NK-92 (cell line): ENCODE data around the gene ADAMTS15.

ENCODE experiments used
- DNase-seq: peaks from one replicate; lab custom pipeline; 2025; ENCODE audit not compliant: unreplicated experiment; lab: John Stamatoyannopoulos, UW

ADAMTS15 gene, protein sequence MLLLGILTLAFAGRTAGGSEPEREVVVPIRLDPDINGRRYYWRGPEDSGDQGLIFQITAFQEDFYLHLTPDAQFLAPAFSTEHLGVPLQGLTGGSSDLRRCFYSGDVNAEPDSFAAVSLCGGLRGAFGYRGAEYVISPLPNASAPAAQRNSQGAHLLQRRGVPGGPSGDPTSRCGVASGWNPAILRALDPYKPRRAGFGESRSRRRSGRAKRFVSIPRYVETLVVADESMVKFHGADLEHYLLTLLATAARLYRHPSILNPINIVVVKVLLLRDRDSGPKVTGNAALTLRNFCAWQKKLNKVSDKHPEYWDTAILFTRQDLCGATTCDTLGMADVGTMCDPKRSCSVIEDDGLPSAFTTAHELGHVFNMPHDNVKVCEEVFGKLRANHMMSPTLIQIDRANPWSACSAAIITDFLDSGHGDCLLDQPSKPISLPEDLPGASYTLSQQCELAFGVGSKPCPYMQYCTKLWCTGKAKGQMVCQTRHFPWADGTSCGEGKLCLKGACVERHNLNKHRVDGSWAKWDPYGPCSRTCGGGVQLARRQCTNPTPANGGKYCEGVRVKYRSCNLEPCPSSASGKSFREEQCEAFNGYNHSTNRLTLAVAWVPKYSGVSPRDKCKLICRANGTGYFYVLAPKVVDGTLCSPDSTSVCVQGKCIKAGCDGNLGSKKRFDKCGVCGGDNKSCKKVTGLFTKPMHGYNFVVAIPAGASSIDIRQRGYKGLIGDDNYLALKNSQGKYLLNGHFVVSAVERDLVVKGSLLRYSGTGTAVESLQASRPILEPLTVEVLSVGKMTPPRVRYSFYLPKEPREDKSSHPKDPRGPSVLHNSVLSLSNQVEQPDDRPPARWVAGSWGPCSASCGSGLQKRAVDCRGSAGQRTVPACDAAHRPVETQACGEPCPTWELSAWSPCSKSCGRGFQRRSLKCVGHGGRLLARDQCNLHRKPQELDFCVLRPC

DNA sequence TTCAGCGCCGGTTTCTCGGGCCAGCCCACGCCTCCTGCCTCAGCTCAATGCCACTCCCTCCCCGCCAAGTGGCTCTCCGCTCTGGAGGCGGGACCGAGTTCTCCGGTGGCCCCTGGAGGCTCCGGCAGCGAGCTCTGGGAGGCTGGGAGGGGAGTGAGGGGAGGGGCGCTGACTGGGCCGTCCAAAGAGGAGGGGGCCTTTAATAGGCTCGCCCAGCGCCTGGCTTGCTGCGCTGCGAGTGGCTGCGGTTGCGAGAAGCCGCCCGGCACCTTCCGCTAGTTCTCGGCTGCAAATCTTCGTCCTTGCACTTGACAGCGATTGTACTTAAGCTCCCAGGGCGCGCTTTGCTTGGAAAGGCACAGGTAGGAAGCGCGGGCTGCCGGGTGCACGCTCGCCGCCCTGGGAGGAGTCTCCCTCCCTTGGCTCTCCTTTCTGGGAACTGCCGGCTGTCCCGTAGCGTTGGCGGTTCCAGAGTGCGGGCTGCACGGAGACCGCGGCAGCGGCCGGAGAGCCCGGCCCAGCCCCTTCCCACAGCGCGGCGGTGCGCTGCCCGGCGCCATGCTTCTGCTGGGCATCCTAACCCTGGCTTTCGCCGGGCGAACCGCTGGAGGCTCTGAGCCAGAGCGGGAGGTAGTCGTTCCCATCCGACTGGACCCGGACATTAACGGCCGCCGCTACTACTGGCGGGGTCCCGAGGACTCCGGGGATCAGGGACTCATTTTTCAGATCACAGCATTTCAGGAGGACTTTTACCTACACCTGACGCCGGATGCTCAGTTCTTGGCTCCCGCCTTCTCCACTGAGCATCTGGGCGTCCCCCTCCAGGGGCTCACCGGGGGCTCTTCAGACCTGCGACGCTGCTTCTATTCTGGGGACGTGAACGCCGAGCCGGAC, at the start of gene ADAMTS15:
Gene ADAMTS15 (plus strand): TSS at position 230 of the 894 bp plus-strand sequence. CDS start 329 bp downstream, at position 559.
- no peak for DNase-seq

DNA sequence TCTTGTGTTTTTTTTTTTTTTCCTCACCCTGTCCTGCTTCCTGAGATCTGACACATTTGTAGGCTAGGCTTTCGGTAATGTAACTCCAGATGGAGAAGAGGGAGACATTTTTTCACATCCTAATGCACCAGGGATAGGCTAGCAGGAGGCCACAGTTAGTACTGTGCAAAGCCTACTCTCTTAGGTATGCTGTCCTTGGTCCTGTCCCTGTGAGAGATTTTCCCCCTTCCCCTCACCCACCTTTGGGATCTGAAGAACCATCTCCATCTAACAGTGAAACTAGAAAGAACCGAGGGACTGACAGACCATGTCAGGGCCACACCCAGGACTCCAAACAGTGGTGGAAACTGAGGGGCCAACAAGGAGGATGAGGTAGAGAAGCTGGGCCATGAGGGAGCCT, 49.2 kb upstream of the ADAMTS15 start:
- no peak for DNase-seq

DNA sequence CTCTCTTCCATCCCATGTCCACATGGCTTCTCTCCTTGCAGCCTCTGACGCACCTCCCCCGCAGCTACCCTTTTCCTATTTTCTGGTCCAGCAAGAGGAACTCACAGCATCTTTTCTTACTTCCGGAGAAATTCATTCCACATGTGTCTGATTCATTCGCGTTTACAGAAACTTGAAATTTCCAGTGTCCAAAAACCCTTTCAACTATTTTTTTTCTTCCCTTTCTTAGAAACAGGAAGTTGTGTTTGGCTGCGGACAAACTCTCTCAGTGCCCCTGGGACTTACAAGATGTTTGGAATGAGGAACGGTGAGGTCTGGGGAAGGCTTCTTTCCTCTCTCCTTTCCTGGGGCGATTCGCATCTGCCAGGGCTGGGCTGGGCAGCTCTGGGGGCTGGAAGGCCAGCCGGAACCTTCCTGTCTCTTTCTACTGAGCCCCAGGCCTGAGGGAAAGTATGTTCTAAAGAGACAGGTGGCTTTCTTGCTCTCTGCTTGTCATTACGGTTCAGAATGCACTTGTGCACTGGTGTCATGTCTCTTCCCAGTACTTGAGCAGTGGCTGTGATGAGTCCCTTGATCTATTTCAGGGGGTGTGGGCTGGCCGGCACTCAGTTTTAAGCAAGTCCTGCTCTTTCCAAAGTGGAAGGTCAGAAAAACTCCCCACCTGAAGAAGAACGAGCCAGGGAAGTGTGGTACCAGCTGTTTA, 47.5 kb upstream of the ADAMTS15 start:
- DNase-seq, result no peak

DNA sequence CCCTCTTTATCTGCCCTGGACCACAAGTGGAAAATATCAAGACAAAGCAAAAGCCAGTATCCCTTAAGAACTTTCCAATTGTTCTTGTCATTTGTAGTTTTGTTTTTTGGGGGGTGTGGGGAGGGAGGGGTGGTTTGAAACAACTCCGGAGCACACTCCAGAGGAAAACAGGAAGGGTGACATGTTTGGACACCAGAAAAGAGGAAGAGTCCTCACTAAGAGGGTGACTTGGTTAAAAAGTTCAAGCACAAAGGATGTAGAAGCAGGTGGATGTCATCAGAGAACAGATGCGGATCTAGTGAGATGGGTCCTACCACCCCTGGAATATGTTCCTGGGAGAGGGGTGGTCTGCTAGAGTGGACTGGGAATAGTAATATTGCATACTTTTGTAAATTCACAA, 45.9 kb upstream of the ADAMTS15 start:
- DNase-seq, result no peak

DNA sequence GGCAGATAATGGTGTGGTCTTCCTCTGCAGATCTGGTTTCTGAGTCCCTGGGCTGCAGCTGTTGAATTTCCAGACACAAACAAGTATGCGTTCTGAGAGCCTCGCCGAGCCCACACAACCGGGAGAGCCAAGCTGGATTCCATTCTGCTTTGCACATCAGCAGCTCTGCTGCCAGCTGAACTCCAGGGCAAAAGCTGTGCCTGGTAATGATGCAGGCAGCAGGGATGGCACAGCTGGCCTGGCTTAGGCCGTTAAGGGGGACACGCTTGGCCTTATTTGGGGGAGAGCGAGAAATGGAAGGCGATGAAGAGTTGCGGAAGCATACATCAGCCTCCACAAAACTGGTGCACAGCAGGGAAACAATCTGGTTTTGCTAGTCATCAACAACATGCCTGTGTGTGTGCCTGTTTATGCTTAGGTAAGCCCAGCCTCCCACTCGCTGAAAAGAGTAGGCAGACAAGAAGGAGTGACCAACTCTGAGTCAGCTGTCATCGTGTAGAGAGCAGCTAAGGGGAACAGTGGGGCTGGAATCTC, 45.1 kb upstream of the ADAMTS15 start:
- no peak for DNase-seq

DNA sequence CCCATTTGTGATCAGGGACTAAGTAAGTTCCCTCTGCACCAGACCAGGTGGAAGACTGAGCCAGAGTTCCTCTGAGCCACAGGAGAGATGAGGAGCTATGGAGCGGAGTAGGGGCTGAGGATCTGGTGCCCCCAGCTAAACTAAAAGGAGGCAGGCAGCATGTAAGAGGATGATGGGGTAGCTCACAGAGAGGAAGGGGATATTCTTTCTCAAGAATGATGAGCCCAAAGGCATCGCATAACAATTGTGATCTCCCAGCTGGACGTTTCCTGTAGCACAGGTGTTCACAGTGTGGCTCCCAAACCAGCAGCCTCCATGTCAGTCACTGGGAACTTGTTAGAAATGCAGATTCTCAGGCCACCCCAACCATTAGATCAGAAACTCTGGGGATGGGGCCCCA, 44.5 kb upstream of the ADAMTS15 start:
- DNase-seq, result no peak

DNA sequence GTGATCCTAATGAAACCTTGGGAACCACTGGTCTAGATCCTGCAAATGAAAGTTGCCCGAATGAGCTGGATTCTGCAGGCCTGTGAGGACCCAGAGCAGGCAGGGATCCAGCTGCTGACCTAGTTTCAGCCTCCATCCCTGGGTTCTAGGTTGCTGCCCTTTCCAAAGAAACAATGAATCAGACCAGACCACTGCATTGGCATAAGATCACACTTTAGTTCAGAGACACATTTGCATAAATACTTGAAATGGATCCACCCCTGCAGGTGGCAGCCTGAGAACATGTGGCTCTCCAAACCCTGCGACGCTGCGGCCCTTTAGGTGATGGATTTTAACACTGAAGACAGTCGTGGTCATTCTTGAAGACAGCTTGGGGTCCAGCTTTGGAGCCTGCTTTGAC, 43.7 kb upstream of the ADAMTS15 start:
- DNase-seq, result no peak

DNA sequence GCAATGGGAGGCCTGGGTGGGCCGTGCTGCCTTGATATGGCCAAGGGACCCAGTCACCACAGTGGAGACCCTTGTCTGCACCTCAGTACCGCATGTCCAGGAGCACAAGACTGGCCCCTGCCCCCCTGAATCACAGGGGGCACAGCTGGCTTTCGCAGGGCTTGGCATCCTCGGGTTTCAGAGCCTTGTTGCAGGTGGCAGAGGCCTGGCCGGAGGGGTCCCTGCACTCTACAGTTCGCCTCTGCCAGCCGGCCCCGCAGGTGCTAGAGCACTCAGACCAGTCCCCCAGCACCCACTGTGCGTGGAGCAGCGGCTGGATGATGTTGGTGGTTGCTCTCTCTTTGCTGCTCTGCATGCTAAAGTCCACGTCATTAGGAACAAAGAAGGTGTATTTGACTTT, 43.0 kb upstream of the ADAMTS15 start:
- DNase-seq, result no peak

DNA sequence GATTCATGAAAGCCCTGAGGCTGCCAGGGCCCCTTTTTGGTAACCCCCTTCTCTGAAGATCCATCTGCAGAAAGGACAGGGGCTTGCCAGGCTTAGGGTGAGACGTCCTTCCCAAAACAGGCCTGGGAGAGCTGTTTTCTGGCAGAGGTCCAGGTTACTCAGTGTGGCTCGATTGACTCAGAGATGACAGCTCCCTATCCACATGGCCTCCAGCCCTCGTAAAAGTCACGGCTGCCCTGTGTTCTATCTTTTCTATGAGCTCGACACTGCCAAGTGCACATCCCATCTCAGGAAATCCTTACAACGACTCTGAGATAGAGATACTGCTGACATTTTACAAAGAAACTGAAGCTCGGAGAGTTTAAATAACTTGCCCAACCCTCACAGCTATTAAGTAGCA, 40.5 kb upstream of the ADAMTS15 start:
- DNase-seq, result no peak

DNA sequence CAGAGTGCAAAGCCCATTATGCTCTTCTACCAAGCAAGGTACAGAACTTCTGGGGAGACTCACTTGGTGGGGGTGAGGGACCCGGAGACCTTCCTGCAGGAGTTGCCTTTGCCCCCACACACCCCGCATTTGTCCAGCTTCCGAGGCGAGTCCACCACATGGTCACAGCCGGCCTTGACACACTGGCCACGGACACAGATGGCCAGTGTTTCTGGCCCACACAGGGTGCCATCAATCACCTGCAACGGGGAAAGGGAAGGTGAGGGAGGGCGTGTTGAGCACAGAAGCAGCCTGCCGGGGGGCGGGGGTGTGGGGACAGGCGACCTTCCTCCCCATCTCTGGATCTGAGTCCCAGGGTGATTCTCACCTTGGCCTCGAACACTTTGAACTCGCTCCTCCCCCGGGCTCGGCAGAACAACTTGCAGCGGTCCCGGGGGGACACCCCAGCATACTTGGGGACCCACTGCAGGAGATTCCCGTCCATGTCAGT, 40.0 kb upstream of the ADAMTS15 start:
- no peak for DNase-seq

DNA sequence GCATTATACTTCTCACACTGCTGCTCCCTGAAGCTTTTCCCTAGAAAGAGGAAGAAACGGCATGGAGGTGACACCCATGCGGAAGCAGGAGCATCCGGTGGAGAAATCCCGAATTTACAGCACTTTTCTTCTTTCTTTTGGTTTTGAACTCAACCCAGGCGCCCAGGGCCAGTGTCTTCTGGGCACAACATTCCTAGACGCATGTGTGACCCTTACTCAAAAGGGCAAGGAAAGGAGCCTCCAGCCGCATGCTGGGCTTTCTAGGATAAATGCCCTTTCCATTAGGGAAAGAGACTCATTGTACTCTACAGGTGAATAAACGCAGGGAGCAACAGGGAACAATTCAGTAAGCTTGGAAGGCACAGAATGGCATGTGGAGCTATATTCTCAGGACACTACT, 39.5 kb upstream of the ADAMTS15 start:
- DNase-seq, result no peak

DNA sequence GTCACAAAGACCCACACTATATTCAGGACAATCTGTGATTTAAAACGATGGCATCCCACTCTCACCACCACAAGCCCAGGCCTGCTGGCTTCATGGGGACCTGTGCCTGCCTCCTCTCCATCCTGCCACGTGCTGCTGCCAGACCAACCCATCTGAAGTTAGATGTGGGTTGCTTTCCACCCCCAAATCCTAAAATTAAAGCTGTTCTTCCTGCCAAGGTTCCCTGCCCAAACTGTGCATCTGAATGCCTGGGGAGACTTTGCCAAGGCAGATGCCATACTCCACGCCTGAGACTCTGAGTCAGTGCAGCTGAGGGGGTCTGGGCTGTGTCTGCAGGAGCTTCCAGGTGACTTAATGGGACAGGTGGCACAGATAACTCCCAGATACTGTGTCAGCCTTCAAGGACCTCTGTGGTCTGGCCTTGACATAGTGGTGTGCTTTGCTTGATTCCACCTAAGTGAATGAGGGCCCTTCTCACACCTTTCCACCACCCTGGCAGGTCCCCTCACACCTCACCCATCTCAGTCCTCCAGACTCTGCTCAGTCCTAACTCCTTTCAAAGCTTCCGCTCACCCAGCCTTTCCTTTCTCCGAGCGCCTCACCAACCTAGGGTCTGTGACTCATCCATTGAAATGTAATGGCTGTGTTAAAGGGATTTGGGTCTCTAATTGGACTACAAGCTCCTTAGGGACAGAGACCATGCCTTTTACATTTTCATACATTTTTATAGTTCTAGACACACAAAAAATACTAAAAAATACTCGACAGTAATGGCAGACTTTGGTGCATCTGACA, 38.7 kb upstream of the ADAMTS15 start:
- no peak for DNase-seq

DNA sequence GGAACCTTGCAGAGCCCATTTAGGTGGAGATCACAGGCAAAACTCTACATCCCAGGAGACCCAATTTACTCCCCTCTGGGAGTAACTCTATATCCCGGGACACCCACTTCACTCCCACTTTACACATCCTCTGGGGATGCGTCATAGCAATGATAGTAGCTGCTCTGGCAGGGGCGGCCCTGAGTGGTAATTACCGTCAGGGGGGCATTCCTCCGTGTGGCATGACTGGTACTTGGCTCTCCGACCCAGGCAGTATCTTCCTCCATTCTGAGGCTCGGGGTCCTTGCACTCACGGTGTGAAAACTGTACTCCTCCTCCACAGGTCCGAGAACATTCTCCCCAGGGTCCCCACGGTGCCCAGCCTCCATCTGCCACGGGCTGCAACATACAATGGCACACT, 37.2 kb upstream of the ADAMTS15 start:
- no peak for DNase-seq

DNA sequence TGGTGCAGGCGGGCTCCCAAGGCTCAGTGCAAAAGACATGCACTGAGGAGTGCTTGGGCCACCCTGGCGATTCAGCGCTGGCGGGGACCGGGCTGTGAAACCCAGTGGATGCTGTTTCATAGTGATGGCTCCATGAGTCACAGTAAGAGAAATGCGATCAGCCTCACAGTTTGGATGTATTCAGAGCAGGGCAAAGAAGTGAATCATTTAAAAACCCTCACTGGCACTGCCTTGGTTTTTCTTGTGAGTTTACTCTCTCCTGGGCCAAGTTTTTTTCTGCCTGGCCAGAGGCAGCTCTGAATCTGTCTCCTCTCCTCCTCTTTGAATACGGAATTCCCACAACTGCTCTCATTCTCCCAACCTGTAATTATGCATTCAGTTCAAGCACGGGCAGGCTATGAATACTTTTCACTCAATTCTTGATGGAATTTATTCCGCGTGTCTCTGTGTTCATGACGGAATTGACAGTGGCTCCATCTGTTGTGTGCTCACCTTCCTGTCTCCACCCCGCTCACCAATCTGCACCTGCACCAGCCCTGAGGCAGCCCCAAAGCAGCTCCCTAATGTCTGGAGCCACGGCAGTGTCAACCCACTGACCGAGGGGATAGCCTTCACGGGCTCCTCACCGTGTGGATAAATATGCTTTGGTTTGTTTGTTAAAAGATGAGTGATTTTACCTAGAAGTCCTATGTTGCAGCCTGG, 34.9 kb upstream of the ADAMTS15 start:
- no peak for DNase-seq

DNA sequence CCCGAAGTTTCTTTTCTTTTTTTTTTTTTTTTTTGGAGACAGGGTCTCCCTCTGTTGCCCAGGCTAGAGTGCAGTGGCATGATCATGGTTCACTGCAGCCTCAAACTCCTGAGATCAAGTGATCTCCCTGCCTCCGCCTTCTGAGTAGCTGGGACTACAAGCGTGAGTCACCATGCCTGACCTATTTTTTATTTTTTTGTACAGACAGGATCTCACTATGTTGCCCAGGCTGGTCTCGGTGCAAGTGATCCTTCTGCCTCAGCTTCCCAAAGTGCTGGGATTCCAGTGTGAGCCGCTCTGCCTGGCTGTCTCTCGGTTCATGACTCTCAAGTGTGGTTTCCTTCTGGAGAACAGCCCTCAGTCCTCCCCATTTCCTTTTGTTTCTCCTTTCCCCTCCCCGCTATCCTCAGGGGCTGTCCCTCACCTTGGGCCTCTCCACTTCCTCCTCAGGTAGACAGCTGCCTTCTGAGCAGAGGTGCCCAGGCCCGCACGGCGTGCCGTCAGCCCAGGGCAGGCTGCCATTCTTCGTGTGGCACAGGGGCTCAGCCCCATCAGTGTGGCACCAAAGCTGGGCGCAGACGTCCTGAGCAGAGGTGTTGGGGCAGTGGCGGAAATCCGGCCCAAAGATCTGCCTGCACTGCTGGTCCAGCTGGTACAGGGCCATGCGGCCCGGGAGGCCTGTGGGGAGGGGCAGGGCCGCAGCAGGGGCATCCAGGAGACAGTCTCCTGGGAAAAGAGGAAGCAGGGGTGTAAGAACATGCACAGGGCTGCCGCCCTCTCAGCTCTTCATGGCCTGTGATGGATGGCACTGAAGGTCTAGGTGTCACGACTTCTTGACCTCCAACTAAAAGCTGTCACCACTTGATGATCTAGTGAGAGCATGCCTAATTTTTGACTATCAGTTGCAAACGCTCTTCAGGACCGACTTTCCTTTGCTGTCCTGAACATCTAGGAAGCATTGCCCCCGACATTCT, 34.1 kb upstream of the ADAMTS15 start:
- DNase-seq, result no peak

DNA sequence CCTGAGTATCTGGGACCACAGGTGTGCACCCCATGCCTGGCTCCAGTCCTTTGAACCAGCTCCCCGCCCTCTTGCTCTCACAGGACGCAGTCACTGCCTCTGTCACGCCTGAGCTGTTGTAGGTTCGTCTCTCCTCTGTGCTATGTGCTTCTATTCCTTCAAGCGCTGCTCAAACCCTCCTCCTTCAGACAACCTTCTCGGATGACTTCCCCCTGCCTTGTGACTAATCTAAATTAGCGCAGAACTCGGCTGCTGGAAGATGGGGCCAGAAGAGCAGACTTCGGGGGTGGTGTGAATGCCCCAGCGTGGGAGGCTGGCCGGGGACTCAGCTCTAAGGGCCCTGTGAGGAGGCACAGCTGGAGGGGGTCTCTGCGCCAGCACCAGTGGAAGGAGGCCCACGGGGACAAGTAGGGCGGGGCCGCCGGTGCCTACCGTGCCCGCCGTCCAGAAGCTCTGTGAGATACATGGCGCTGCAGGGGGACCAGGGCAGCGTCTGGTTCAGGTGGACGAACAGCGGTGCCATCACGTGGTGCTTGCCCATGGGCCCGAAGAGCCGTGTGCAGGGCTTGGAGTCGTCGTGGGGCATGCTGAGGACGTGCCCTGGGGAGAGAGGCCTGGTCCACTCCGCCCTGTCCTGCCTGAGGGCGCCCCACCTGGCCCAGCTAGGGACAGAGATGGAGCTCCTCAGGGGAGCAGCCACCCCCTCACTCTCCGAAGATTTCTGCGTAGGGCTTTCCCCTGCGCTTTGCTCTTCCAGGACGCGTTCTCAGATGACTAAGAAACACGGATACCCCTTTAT, 32.5 kb upstream of the ADAMTS15 start:
- no peak for DNase-seq

DNA sequence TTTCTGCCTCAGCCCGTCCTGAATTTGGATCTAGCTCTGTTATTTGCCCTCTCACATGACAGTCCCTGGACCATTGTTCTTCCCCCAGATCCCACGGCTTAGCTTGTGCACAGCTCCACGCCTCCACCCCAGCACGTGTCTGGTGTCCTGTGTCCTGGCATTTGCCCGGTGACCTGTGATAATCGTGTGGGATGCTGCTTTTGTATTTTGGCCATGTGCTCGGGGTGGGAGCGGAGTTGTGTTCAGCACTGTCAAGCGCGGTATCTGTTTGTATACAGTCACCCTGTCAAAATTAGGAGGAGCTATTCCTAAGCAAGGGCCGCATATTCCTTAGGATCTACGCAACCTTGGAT, 31.9 kb upstream of the ADAMTS15 start:
- no peak for DNase-seq
